COR-L47 (cell line): Measurements from ENCODE around the gene INPP5K.
"Not testable (repeated sequence)": the region's sequence is repeated elsewhere in the genome, so short reads cannot be mapped to it uniquely, and the experiment has no call there.

Experiments used
- DNase-seq: peaks from one replicate; lab custom pipeline; 2025; lab: John Stamatoyannopoulos, UW

The INPP5K gene

DNA sequence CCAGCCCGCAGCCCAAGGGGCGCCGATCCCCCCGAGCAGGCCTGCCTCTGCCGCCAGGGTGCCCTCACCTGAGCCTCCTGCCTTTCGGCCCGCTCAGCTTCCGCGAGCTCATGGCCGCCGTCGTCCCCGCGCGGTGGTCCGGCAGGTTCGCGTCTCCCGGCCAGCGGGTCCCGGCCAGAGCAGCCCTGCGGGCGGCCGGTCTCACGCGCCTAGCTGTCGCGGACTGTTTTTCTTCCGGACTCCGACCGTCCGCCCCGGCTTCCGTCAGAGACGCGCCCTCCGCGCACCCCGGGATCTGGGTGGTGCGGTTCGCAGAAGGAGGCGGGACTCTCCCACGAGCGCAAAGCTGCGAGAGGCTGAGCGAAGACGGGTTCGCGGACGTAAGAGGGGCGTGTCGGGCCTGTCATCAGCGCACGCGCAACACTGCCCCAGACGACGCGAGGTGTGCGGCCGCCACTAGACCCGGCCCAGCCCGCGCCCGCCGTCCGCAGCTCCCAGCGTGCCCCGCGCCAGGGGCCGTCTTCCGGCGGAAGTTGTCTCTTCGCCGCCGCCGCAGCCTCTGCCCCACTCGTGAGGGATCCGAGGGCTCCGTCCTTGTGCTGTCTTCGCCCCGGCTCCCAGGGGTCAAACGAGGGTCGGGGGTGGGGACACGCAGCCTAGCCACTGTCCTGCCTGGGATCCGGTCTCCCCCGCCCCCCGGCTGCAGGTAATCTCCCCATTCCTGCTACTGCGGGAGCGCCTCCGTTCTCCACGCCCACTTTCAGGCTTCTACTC, at the start of gene INPP5K:
Gene INPP5K, minus strand, starts transcription at position 225 of the 774 bp plus-strand sequence. Its CDS starts 113 bp downstream, at position 112.
- DNase-seq = peak; percentile 86

DNA sequence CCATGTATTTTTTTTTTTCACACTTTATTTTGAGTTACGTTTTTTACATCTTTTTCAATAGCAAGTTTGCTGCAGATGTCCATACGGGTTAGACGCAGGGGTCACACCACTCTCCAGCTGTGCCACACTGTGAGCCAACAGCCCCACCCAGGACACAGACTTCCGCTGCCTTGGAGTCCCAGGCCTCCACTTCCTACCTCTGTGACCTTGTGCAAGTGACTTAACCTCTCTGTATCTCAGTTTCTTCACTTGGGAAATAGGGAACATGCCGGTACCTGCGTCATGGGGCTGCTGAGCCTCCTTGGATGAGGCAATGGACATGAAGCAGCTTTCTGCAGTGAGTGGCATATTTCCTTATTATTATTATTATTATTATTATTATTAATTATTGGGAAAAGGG, 49.5 kb upstream of the INPP5K start:
- DNase-seq = no peak

DNA sequence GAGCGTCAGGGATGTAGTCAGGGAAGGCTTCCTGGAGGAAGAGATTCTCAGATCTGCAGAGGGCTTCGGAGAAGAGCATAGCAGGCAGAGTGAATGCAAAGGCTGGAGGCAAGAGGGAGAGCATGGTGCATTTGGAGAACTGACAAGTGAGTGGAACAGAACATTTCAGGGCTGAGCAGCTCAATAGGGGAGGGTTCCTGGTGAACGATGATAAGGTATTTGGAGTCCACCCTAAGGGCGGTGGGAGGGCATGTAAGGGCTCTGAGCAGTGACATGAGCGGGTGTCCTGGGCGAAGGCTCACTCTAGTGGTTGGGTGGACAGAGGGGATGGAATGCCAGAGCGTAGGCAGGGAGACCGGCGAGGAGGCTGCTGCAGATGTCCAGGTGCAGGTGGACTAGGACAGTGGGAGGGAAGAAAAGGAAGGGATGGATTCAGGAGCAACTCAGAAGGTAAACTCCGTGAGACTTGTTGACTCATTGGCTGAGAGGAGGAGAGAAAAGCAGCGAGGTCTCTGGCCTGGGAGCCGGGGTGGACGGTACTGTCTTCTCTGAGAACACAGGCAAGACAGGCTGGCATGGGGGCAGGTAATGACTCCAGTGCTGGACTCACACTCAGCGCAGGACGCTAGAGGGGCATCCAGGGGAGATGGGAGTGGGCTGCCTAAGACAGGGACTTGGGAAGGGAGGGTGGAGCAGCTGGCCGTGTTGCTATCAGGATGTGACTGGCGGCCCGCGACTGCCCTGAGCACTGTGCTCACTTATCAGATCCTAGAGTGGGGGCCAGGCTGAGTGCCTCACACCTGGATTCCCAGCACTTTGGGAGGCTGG, 47.6 kb upstream of the INPP5K start:
- DNase-seq = no peak

DNA sequence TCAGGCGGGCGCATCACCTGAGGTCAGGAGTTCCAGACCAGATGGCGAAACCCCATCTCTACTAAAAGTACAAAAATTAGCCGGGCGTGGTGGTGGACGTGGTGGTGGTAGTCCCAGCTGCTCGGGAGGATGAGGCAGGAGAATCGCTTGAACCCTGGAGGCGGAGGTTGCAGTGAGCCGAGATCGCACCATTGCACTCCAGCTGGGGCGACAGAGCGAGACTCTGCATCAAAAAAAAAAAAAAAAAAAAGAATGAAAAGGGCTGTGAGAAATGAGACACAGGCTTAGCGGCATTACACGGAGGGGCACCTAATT, 47.0 kb upstream of the INPP5K start:
- not testable (repeated sequence) for DNase-seq

DNA sequence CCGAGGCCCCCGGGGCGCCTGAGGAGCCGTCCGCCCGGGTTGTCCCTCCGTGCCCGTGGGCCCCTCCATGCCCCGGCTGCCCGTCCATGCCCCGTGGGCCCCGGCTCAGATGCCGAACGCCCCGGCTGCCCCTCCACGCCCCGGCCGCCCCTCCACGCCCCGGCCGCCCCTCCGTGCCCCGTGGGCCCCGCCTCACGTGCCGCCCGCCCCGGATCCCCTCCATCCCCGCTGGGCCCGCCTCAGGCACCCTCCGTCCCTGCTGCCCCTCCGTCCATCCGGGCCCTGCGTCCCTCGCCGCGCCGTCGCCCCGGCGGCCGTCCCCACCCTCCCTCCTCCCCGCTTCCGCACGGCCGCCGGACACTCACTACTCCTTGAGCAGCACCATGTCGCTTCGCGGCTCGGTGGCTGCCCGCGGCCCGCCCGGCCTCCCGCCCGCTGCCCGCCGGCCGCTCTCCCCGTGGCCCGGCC, 45.8 kb upstream of the INPP5K start:
- no peak for DNase-seq

DNA sequence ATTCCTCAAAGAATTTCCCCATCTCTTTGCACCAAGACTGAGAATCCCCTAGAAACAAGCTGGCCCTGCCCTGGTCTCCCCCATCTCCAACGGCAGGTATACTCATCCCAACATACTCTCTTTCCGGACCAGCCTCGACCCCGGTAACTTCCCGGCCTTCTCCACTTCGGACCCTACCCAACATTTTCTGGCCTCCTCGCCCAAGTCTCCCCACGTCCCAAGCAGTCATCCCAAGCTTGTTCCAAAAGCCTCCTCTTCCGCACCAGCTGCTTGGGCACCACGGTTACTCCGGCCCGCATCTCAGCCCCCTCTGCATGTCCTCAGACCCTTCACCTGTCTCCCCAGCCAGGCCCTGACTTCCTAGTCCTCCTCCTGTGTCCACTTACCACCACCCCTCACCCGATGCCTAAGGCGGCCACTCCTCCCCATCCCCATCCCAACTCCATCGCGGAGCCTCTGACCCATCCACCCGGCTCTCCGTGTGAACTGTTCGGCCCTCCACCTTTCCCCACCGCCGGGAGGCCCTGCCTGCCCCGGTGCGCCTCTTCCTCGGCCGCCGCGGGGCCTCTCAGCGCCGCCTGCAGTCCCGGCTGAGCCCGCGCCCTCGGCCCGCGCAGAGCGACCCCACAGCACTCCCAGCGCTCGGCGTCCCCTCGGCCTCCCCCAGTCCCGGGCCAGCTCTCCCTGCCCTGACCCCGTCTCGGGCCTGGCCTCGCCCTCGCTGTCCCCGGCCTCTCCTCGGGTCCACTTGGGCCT, 45.2 kb upstream of the INPP5K start:
- DNase-seq = no peak

DNA sequence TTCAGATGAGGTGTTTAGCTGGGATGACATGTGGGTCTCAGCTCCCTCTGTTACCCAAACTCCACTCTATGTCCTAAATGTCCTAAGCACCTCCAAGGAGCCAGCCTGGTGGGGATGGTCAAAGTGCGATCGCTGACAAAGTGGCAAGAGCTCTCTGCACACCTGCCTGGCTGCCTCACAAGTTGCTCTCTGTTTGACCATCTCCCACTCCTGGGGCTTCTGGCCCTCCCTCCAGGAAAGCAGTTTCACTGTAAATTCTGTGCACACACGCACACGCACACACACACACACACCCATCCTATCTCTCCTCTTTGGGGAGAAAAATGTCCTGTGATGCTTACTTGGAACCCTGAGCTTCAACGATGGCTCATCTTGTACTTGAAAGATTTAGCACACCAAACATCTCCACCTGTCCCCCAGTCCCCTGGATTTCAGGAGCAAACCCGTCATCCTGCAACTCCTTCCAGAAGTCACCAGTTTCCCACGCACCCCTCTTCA, 44.5 kb upstream of the INPP5K start:
- no peak for DNase-seq

DNA sequence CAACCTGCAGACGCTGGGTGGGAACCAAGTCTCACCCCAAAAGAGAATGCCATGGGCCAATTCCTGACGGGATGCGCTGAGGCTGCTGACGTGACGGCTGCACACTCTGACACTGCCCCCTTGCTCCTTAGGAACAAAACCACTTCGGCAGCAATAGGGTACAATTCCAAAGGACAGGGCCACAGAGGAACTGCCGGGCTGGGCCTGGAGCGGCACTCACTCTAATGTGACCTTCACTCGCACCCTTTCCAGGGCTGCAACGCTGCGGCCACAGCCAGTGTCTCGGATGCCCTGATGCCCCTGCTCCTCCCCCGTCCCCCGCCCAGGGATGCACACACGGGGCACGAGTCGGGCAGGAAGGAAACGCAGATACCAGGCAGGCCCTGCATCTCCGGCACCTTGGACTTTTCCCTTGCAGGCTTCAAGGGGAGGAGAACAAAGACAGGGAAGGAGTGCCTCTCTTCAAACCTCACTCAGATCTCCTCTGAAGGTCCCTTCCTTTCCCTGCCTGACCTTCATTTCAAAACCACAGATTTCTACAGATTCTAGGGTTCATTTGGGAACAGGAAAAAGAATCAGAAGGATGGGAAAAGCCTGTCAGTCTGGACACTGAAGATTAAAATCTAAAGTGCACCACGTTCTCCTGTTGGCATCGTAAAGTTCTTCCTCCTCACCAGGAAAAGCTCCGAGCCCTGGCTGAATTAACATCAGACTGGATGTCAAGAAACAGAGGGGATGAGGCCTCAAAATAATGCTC, 43.9 kb upstream of the INPP5K start:
- no peak for DNase-seq

DNA sequence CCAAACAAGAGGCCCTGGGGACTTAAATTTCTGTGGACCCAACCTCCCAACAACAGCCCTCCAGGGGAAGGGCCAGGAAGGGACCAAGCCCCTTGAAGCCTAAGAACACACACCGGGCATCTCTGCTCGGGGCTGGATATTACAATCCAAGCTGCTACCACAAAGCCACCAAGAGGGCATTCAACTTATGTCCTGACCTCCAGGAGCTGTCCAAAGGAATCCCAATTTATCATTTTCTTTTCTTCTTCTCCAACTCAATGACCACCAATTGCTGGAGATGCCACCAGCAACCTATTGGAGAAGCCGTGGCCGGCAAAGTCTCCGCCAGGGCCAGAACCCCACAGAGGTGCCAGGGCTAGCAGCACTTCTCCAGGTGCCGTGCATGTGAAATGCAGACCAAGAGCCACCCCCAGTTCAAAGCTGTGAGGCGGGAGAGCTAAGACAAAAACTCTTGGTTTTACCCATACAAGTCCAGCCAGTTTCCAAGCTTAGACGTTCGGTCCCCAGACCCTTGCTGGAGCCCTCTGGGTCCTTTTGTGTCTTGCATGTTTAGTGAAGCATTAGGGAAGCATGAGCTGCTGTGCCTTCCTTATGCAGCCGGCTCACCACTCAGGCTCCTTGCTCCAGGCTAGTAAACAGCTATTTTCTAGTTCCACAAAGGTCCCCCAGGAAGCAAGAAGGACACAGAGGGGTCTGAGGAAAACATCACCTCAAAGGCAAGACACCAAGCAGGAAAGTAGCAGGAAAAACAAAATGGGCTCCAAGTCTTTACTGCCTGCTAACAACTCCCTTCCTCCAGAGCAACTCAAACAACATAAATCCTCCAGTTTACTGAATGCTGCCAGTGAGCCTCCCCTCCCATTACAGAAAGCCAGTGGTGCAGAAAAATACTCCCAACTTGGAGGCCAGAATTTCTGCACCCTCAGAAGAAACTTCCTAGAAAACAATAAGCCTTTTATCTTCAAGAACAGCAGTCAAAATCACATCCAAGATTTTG, 42.9 kb upstream of the INPP5K start:
- no peak for DNase-seq

DNA sequence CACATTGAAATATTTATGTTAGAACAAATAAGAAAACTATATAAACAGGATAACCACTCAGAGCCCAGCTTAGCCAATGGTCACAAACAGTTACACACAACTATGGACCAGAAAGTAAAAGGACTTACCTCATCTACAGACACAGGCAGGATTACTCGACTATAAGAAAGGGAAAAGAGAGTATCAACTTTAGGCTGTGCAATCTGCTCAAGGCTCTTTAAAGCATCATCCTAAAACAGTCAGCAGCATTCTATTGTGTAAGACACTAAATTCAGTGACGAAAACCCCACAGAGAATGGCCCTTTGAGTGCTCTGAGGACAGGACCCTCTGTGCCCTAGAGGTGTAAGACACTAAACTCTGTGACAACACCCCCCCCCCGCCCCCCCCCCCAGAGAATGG, 42.0 kb upstream of the INPP5K start:
- no peak for DNase-seq

DNA sequence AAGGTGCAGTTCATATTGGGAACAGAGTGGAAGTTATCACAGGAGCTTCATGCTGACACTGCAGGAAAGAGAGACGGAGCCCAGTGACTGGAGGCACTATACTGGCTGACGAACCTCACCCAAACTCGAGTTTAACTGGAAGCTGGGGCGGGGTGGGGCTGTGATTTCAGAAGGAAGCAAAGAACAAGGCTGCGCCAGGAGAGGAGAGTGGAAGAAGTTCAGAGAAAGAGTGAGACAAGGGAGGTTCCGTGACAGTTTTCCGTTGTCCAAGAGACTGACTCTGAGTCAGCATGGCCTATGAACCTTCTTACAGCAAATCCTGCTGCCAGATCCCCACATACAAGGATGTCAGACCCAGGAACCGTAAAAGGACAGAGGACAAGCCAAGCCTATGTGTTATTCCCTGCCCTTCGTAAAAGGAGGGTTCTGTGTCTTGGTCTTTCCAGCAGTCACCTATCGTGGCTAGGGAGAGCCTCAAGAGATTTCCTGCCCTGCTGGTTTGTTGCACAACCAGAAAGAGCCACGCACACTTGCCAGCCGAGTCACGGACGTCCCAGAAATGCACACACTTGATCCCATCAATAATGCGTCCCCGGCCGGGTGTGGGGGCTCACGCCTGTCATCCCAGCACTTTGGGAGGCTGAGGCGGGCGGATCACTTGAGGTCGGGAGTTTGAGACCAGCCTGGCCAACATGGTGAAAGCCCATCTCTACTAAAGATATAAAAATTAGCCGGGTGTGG, 41.1 kb upstream of the INPP5K start:
- DNase-seq = no peak

DNA sequence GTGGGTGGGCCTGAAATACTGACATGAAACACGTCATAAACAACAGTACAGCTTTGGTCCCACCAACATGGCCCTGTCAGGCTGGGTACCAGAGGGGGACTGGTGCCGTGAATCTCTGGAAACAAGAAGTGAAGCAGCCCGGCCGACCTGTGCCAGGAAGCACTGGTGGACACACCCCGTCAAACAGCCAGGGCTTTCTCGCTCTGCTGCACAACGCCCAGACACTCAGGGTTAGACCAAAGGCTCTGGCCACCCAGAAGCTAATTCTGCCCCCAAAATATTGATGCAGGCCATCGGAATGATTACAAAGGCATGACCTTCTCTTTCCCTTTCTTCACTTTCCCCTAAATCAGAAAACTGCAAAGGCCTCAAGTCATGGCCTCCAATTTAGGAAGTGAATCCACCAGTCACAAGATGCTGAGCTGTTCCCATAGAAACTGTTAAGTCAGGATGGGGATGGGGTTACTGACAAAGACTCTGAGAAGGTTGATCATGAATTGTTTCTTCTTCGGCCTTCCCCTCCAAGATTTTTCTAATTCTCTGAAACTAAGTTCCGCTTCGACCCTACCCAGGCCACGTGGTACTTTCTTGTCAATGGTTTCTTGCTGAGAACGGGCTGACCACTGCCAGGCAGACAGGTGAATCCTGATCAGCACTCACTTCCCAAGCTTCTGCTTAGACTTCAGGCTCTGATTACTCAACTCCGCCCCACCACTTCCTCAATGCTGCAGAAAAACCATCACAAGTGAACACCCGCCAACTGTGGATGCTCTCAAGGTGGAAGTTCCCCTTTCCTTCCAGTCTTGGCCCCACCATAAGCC, 39.4 kb upstream of the INPP5K start:
- DNase-seq = no peak

DNA sequence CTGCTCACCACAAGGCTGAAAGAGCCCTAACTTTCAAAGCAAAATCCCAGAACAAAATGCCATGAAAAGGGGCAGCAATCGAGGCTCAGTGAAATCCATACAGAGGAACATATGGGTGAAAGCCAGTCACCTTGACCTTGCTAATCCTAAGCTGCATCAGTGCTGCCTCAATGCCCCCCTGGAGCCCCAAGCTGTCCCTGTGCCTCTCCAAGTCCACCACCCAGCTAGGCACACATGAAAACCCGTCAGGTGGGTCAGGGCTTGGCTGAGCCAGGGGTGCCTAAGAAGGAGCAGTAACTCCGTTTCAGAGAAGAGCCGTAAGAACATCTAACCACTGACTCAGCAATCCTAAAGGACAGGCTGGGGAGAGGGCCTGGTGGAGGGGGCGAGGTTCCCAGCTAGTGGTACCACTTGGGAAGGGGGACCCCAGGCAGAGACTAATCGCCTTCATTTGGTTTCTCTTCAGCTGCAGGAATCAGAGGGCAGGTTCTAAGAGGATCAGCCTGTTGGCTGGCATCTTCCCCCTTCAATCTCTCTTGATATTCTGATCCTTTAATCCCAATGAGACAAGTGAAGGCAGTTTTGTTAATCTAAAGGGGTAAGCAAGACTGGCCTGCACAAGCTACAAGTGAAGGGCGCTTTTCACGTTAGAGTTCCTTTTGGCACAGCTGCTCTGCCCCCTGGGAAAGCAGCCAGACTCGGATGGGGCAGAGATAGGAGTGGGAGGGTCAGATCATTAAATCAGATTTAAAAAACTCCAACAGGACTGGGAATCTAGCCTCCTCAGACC, 38.5 kb upstream of the INPP5K start:
- no peak for DNase-seq

DNA sequence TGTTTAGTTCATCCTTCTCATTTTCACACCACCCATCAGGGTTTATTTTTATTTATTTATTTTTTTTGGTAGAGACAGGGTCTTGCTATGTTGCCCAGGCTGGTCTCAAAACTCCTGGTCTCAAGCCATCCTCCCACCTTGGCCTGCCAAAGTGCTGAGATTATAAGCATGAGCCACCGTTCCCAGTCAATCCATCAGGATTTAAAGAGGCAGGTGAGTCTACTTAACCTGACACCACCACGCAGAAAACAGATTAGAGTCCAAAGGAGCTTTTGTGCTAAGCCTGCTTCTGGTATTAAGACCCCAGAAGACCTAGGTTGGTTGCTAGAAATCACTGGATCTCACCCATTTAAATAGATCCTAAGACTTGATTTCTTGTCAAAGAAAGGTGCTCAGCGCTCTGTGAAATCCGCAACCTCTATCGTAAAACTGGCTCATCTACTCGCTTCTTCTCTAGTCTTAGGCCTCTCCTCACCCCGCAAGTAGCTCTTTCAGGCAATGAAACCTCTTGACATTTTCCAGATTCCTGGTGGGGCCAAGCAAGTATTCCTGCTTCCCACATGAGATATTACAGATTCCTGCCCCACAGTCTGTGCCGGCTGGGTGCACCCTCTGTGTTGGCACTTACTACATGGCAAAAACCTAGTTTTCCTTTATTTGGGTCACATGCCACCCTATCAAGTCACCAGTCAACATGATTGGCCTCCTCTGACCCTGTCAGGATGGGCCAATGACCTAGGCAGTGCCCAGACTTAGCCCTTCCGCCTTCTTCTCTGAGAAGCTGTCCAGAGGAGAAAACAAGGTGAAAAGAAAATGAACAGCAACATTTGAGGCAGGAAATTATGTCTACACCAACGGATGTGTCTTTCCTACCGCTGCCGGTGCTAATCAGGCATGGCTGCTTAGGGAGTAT, 37.2 kb upstream of the INPP5K start:
- DNase-seq = no peak

DNA sequence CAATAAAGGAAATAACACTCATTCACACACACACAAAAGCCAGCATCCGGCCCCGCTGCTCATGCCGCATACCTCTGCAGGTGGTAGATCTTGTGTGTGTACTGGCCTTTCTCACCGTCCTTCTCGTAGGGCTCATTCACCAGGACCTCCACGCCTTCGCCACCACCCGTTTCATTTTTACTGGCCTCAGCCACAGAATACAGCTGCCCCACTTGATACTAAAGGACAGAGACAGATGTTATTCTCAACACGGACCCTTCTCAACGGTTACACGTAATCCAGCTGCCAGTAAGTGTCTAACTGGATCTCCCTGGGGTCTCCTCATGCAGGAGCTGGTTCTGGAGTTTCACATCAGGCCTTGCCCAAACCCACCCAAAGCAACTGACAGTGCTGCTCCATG, 36.5 kb upstream of the INPP5K start:
- DNase-seq = no peak

DNA sequence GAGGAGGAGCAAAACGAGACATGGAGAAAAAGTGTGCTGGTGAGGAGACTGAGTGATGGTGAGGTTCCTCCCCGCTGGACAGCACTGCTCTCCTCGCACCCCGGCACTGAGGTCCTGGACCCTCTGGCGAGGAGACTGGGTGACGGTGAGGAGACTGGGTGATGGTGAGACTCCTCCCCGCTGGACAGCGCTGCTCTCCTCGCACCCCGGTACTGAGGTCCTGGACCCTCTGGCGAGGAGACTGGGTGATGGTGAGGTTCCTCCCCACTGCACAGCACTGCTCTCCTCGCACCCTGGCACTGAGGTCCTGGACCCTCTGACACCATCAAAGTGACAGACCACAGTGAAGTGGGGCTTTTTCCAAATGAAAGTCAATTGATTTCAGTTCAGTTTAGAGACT, 35.3 kb upstream of the INPP5K start:
- DNase-seq = no peak

DNA sequence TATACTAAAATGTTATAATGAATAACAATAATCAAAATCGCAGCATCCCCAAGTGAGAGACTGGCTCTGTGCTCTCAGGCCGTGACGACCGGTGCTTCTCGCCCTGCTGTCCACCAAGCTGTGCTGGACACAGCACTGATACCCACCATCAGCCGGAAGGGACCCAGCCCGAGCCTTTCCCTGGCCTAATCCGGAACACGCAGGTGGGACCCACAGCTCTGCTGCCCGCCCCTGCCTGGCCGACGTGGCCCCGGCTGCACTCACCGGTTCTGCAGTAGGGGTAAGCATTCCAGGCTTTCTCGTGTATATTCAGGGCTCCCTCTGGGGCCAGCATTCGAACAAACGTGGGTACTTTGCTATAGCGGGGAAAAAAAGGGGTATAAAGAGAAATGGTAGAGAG, 31.6 kb upstream of the INPP5K start:
- no peak for DNase-seq
